H9 (cell line): ENCODE data around the gene RERE. TPM values are rescaled to one million over a fixed set of nuclear protein-coding genes. Genes with fewer than 3 reads are reported as not detected.

Experiments used
- DNase-seq: peaks from one replicate; pipeline ENCODE4 v3.0.0-alpha.2; 2017
- H2AFZ ChIP-seq: one replicate; pipeline ENCODE4 v1.6.1; 2013; ENCODE audit warnings: mild to moderate bottlenecking, low read length, control low read depth, moderate library complexity
- H2AK5ac ChIP-seq: 2 replicates; pipeline ENCODE4 v1.6.1; 2013; ENCODE audit warnings: low read length, control low read depth, mixed read lengths; ENCODE audit not compliant: insufficient read length
- H2BK120ac ChIP-seq: one replicate; pipeline ENCODE4 v1.6.1; 2013; ENCODE audit warnings: low read depth, mild to moderate bottlenecking, low read length, control low read depth, inconsistent platforms; ENCODE audit not compliant: poor library complexity, severe bottlenecking
- H2BK12ac ChIP-seq: 2 replicates; pipeline ENCODE4 v1.6.1; 2013; ENCODE audit warnings: low read length, control low read depth, mixed read lengths, low read depth; ENCODE audit not compliant: insufficient read length
- H2BK15ac ChIP-seq: 2 replicates; pipeline ENCODE4 v1.6.1; 2013; ENCODE audit warnings: low read depth, low read length, control low read depth
- H2BK20ac ChIP-seq: one replicate; pipeline ENCODE4 v1.6.1; 2013; ENCODE audit warnings: low read depth, mild to moderate bottlenecking, low read length, control low read depth, inconsistent platforms; ENCODE audit not compliant: poor library complexity, severe bottlenecking
- H2BK5ac ChIP-seq: 2 replicates; pipeline ENCODE4 v1.6.1; 2013; ENCODE audit warnings: low read length, control low read depth, mixed read lengths; ENCODE audit not compliant: insufficient read length
- H3K14ac ChIP-seq: 2 replicates; pipeline ENCODE4 v1.6.1; 2013; ENCODE audit warnings: low read length, control low read depth; ENCODE audit not compliant: insufficient read depth
- H3K18ac ChIP-seq: 2 replicates; pipeline ENCODE4 v1.6.1; 2013; ENCODE audit warnings: low read depth, mild to moderate bottlenecking, mixed read lengths, low read length, control low read depth; ENCODE audit not compliant: insufficient read length
- H3K23ac ChIP-seq: 2 replicates; pipeline ENCODE4 v1.6.1; 2013; ENCODE audit warnings: low read length, control low read depth, mixed read lengths, low read depth; ENCODE audit not compliant: insufficient read length
- H3K23me2 ChIP-seq: 2 replicates; pipeline ENCODE4 v1.6.1; 2013; ENCODE audit warnings: low read depth, mild to moderate bottlenecking, mixed read lengths, low read length, control low read depth; ENCODE audit not compliant: insufficient read length, poor library complexity, severe bottlenecking
- H3K27ac ChIP-seq: 2 replicates; pipeline ENCODE4 v1.5.1; 2013; ENCODE audit warnings: low read length, control low read depth, mixed read lengths, low read depth; ENCODE audit not compliant: insufficient read length
- H3K27me3 ChIP-seq: 2 replicates; pipeline ENCODE4 v1.6.1; 2013; ENCODE audit warnings: low read length, control low read depth, inconsistent platforms; ENCODE audit not compliant: insufficient read depth
- H3K4ac ChIP-seq: 2 replicates; pipeline ENCODE4 v1.6.1; 2013; ENCODE audit warnings: low read depth, mild to moderate bottlenecking, control low read depth, inconsistent platforms, low read length, moderate library complexity
- H3K4me1 ChIP-seq: 2 replicates; pipeline ENCODE4 v1.6.1; 2013; ENCODE audit warnings: low read length, control low read depth, inconsistent platforms; ENCODE audit not compliant: insufficient read depth
- H3K4me2 ChIP-seq: 2 replicates; pipeline ENCODE4 v1.6.1; 2013; ENCODE audit warnings: low read length, control low read depth, mixed read lengths; ENCODE audit not compliant: insufficient read length, insufficient read depth
- H3K56ac ChIP-seq: 2 replicates; pipeline ENCODE4 v1.6.1; 2013; ENCODE audit warnings: low read depth, mild to moderate bottlenecking, mixed read lengths, low read length, control low read depth; ENCODE audit not compliant: insufficient read length
- H3K79me1 ChIP-seq: 2 replicates; pipeline ENCODE4 v1.6.1; 2013; ENCODE audit warnings: low read depth, mild to moderate bottlenecking, moderate library complexity, low read length, control low read depth, inconsistent platforms; ENCODE audit not compliant: insufficient read depth, poor library complexity, severe bottlenecking
- H3K79me2 ChIP-seq: 2 replicates; pipeline ENCODE4 v1.6.1; 2013; ENCODE audit warnings: low read length, control low read depth, inconsistent platforms; ENCODE audit not compliant: insufficient read depth
- H3K9ac ChIP-seq: 2 replicates; pipeline ENCODE4 v1.6.1; 2013; ENCODE audit warnings: low read length, control low read depth, mixed read lengths; ENCODE audit not compliant: insufficient read length; ENCODE audit errors: extremely low read depth
- H3K9me3 ChIP-seq: one replicate; pipeline ENCODE4 v1.6.1; 2013; ENCODE audit warnings: low read depth, low read length, inconsistent platforms; ENCODE audit not compliant: control insufficient read depth
- H3T11ph ChIP-seq: one replicate; pipeline ENCODE4 v1.6.1; 2013; ENCODE audit warnings: mild to moderate bottlenecking, low read length, control low read depth, inconsistent platforms
- H4K20me1 ChIP-seq: one replicate; pipeline ENCODE4 v1.6.1; 2013; ENCODE audit not compliant: control insufficient read depth, insufficient read length, insufficient read depth
- H4K5ac ChIP-seq: 2 replicates; pipeline ENCODE4 v1.6.1; 2013; ENCODE audit warnings: low read depth, mild to moderate bottlenecking, mixed read lengths, low read length, control low read depth; ENCODE audit not compliant: insufficient read length
- H4K8ac ChIP-seq: replicated peaks from 2 replicates; pipeline ENCODE4 v1.6.1; 2013; ENCODE audit warnings: low read length, control low read depth, mixed read lengths, low read depth; ENCODE audit not compliant: insufficient read length
- H4K91ac ChIP-seq: 2 replicates; pipeline ENCODE4 v1.6.1; 2013; ENCODE audit warnings: low read depth, mild to moderate bottlenecking, moderate library complexity, mixed read lengths, low read length, control low read depth; ENCODE audit not compliant: insufficient read length
- H3K27ac Mint-ChIP-seq, 3 experiments: 2 replicates in 2 of 3; 3 replicates in 1 of 3; pipeline ENCODE4 v1.8.0; 2020 to 2021; ENCODE audit warnings: mixed read lengths in 3 of 3, mild to moderate bottlenecking in 1 of 3, moderate library complexity in 1 of 3
- H3K27me3 Mint-ChIP-seq: 2 replicates; pipeline ENCODE4 v1.8.0; 2021; ENCODE audit warnings: low read depth, mild to moderate bottlenecking, moderate library complexity, mixed read lengths
- H3K36me3 Mint-ChIP-seq, 3 experiments: 2 replicates in 2 of 3; 3 replicates in 1 of 3; pipeline ENCODE4 v1.8.0; 2020 to 2021; ENCODE audit warnings: low read depth in 3 of 3, mixed read lengths in 3 of 3; ENCODE audit not compliant: insufficient read depth in 1 of 3
- H3K4me1 Mint-ChIP-seq, 2 experiments: 2 replicates each; pipeline ENCODE4 v1.8.0; 2020; ENCODE audit warnings: mixed read lengths in 2 of 2
- H3K4me3 Mint-ChIP-seq, 2 experiments: 2 replicates in 1 of 2; 3 replicates in 1 of 2; pipeline ENCODE4 v1.8.0; 2020 to 2021; ENCODE audit warnings: mild to moderate bottlenecking in 2 of 2, mixed read lengths in 2 of 2, moderate library complexity in 1 of 2
- H3K9me3 Mint-ChIP-seq, 2 experiments: 2 replicates in 1 of 2; 3 replicates in 1 of 2; pipeline ENCODE4 v1.8.0; 2020; ENCODE audit warnings: mild to moderate bottlenecking in 2 of 2, mixed read lengths in 2 of 2, moderate library complexity in 1 of 2
- WGBS: extraction: QIAGEN DNeasy Blood & Tissue Kit; methylation state at CpG from one replicate; pipeline ENCODE4 v1.1.7; 2013; ENCODE audit warnings: missing lambda C conversion rate, low lambda C conversion rate, mixed read lengths; ENCODE audit not compliant: insufficient read length; ENCODE audit errors: extremely low coverage; 5-methylcytosine and 5-hydroxymethylcytosine counted together
- total RNA-seq: library from RNA; stranded (reverse); gene quantifications from 2 replicates; pipeline ENCODE4 v1.2.1, GENCODE V29; 2021
- TF ChIP-seq, protein P1 (sequence below): fragments of 200-600 bp; sonication (generic); conservative IDR thresholded peaks from 3 replicates; pipeline ENCODE4 v1.8.0; 2021; ENCODE audit warnings: antibody characterized with exemption, mild to moderate bottlenecking

The RERE gene
- total RNA-seq, 1 experiment from 2014 or later, result 103 TPM

DNA sequence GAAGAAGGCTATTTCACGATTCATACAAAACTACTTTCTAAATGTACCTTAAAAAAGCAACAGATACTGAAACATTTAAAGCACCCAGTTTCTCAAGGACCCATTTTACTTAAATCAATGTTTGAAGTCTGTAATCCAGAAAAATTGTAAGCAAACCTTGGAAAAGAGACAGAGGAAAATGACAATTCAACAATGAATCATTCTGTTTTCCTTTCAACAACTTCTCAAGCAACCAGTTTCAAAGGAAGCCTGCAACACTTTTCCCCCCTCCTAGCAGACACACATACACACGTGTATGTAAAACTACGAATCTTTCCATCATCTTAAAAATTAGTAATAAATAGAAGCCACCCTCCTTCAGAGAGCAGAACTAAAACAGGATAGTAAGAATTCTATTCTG lies 1.2 kb downstream of the RERE start:
- Histone ChIP-seq H3K23ac (no peak overlapping the region), H3K79me1 (peaks cover 2% of the 10 kb centered on the region), H3K27ac (no peak overlapping the region), H3K79me2 (peaks cover 23% of the 10 kb centered on the region; the same call in 1 of the 2 replicates), H3T11ph (no peak overlapping the region), H3K4me1 (peaks cover 10% of the 10 kb centered on the region; the same call in 1 of the 2 replicates), H2BK20ac (no peak overlapping the region), H3K9ac (no peak overlapping the region), H2AFZ (no peak overlapping the region), H3K4me2 (peak overlapping the region; percentile 74), H2BK15ac (no peak overlapping the region), H2BK120ac (no peak overlapping the region), H3K18ac (no peak overlapping the region), H3K9me3 (no peaks in the 10 kb centered on the region), H4K20me1 (no peaks in the 10 kb centered on the region), H4K5ac (no peak overlapping the region), H3K23me2 (peaks cover 4% of the 10 kb centered on the region), H3K27me3 (no peaks in the 10 kb centered on the region), H3K56ac (no peak overlapping the region), H2AK5ac (no peak overlapping the region), H4K8ac (no peak overlapping the region), H2BK12ac (no peak overlapping the region), H2BK5ac (no peak overlapping the region), H3K4ac (no peak overlapping the region), H4K91ac (no peak overlapping the region), H3K14ac (no peak overlapping the region)
- peak overlapping the region; percentile 88 to 93 for H3K4me3 Mint-ChIP-seq
- H3K4me1 Mint-ChIP-seq, result peaks cover 39 to 41% of the 10 kb centered on the region in 2 experiments
- no peaks in the 10 kb centered on the region; a peak in 1 of 5 replicates for H3K9me3 Mint-ChIP-seq
- DNase-seq, result no peak
- H3K27me3 Mint-ChIP-seq, result no peaks in the 10 kb centered on the region
- no peaks in the 10 kb centered on the region for H3K36me3 Mint-ChIP-seq
- WGBS, result no CpG with 5 or more reads among the region's 3 CpGs
- H3K27ac Mint-ChIP-seq, result peak overlapping the region in 2 of 3 experiments; percentile 72 to 99; a peak in 4 of 7 replicates
- TF ChIP-seq, protein P1, sequence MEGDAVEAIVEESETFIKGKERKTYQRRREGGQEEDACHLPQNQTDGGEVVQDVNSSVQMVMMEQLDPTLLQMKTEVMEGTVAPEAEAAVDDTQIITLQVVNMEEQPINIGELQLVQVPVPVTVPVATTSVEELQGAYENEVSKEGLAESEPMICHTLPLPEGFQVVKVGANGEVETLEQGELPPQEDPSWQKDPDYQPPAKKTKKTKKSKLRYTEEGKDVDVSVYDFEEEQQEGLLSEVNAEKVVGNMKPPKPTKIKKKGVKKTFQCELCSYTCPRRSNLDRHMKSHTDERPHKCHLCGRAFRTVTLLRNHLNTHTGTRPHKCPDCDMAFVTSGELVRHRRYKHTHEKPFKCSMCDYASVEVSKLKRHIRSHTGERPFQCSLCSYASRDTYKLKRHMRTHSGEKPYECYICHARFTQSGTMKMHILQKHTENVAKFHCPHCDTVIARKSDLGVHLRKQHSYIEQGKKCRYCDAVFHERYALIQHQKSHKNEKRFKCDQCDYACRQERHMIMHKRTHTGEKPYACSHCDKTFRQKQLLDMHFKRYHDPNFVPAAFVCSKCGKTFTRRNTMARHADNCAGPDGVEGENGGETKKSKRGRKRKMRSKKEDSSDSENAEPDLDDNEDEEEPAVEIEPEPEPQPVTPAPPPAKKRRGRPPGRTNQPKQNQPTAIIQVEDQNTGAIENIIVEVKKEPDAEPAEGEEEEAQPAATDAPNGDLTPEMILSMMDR, result no peak
